NCI-H82 (cell line): ENCODE measurements around the gene DACH1.
A peak's percentile ranks its signal among the peaks of the same experiment; 100 is the strongest.
"Not testable (repeated sequence)": the region's sequence is repeated elsewhere in the genome, so short reads cannot be mapped to it uniquely, and the experiment has no call there.

Experiments used
- DNase-seq: peaks from one replicate; lab custom pipeline; 2025; lab: John Stamatoyannopoulos, UW

Gene DACH1

GRCh38 chr13:71865874-71866334, 1.1 kb downstream of the DACH1 start:
- peak; percentile 65 for DNase-seq

- DNase-seq = peak; percentile 91
These were observed 1.8 kb downstream of the DACH1 start for GRCh38 chr13:71864986-71865873.

- peak; percentile 98 for DNase-seq
These were observed 2.7 kb downstream of the DACH1 start for GRCh38 chr13:71864094-71864985.

- DNase-seq = peak; percentile 42
These were observed 3.6 kb downstream of the DACH1 start for GRCh38 chr13:71863254-71863865.

- peak; percentile 25 for DNase-seq
These were observed 4.5 kb downstream of the DACH1 start for GRCh38 chr13:71862459-71862943.

GRCh38 chr13:71861769-71862458, 5.1 kb downstream of the DACH1 start:
- DNase-seq = peak; percentile 51

- peak; percentile 80 for DNase-seq
These were observed 6.4 kb downstream of the DACH1 start for GRCh38 chr13:71860547-71861138.

GRCh38 chr13:71858647-71859046, 8.4 kb downstream of the DACH1 start:
- DNase-seq = no peak

- peak; percentile 65 for DNase-seq
These were observed 10.4 kb downstream of the DACH1 start for GRCh38 chr13:71856548-71857043.

GRCh38 chr13:71854401-71854800, 12.6 kb downstream of the DACH1 start:
- DNase-seq = no peak

- DNase-seq = peak; percentile 93
These were observed 13.3 kb downstream of the DACH1 start for GRCh38 chr13:71853725-71854124.

- no peak for DNase-seq
These were observed 14.3 kb downstream of the DACH1 start for GRCh38 chr13:71852736-71853135.

- DNase-seq = peak; percentile 51
These were observed 15.2 kb downstream of the DACH1 start for GRCh38 chr13:71851498-71852409.

GRCh38 chr13:71842003-71842402, 25.0 kb downstream of the DACH1 start:
- no peak for DNase-seq

- no peak for DNase-seq
These were observed 28.2 kb downstream of the DACH1 start for GRCh38 chr13:71838842-71839241.

- DNase-seq = not testable (repeated sequence)
These were observed 29.4 kb downstream of the DACH1 start for GRCh38 chr13:71837582-71837981.

- DNase-seq = no peak
These were observed 35.3 kb downstream of the DACH1 start for GRCh38 chr13:71831716-71832115.

- no peak for DNase-seq
These were observed 36.3 kb downstream of the DACH1 start for GRCh38 chr13:71830736-71831135.

GRCh38 chr13:71830323-71830722, 36.7 kb downstream of the DACH1 start:
- DNase-seq = no peak

GRCh38 chr13:71829547-71829946, 37.5 kb downstream of the DACH1 start:
- no peak for DNase-seq
